Superior temporal gyrus (tissue), 1 donor: ENCODE measurements around the gene SOS1.

Experiments used
- DNase-seq: peaks from one replicate; pipeline ENCODE4 v3.0.0-alpha.2; 2016; ENCODE audit errors: extremely low spot score

The SOS1 gene

DNA sequence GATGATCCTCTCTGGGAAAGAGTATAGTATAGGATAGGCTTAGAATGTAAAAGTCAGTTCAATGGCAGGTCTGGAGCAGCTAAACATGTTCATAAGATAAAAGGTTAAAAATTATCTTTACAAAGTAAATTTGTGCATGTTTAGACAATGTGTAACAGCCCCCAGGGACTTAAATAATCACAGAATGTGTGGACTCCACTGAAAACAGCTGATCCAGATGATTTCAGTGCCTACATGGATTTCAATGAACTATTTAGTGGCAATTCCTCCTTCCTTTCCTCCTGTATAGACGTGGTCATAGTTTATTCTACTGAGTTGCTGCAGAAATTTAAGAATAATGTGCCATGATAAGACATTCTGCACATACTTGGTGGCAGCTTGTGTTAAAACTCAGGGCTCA is 188.3 kb downstream of the SOS1 start:
- DNase-seq: no peak
